Measurements from ENCODE around the gene CRABP1.

DNA sequence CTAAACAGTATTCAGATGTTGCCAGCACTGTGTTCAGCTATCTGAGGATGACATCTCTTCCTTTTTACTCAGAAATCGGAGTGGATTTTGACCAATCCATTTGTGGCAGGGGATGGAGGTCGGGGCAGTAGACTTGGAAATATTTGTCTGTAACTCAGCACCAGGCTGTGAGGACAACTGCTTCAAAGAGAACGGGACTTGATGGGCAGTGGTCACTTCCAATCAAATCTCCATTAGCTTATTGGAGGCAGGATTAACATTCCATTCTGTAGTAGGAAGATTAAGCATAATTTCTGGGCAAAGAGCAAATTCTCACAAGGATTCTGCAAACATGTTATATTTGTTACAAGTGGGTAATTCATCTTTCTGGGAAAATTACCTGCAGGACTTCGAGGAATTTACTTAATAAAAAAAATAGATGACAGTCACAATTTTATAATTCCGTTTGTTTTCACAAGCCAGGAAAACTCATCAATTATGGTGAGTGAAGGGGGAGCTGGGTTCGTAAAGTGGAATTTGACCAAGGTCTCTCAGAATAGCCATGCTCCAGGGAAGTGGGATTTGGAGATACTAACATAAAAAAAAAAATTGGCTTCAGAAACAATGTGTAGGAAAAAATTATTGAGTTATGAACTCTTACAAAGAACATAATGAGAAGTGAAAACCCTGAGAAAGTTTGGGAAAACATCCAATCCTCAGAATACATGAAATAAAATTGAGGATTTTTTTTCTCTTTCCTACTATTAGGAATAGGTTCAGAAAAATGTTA, 18.1 kb downstream of the CRABP1 start:
- TF ChIP-seq POLR2A (IDR thresholded peaks at IDR 0.05): no peak
- TF ChIP-seq, protein P1, sequence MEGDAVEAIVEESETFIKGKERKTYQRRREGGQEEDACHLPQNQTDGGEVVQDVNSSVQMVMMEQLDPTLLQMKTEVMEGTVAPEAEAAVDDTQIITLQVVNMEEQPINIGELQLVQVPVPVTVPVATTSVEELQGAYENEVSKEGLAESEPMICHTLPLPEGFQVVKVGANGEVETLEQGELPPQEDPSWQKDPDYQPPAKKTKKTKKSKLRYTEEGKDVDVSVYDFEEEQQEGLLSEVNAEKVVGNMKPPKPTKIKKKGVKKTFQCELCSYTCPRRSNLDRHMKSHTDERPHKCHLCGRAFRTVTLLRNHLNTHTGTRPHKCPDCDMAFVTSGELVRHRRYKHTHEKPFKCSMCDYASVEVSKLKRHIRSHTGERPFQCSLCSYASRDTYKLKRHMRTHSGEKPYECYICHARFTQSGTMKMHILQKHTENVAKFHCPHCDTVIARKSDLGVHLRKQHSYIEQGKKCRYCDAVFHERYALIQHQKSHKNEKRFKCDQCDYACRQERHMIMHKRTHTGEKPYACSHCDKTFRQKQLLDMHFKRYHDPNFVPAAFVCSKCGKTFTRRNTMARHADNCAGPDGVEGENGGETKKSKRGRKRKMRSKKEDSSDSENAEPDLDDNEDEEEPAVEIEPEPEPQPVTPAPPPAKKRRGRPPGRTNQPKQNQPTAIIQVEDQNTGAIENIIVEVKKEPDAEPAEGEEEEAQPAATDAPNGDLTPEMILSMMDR (IDR thresholded peaks at IDR 0.05): no peak

All from Peyer's patch (tissue), 4 donors.